Activated CD4-positive, alpha-beta T cell treated with anti-CD3 and anti-CD28 coated beads for 36 hours (primary cell): ENCODE results near the gene RAB39A. TPM values are rescaled to one million over a fixed set of nuclear protein-coding genes. Genes with fewer than 3 reads are reported as not detected.
A peak's percentile ranks its signal among the peaks of the same experiment; 100 is the strongest.

Source experiments
- ATAC-seq: fragments of 200-7000 bp; cut with Tn5 transposase; one replicate; pipeline ENCODE4 v1.10.0; 2021; ENCODE audit warnings: mild to moderate bottlenecking, moderate library complexity
- CTCF ChIA-PET: fragments of 350-600 bp; sonication (Branson Sonifier 250); formaldehyde crosslinking; loops from one replicate; lab custom pipeline; 2021; ENCODE audit warnings: antibody characterized with exemption; lab: Charles Lee
- POLR2A ChIA-PET: fragments of 350-600 bp; sonication (Branson Sonifier 250); formaldehyde crosslinking; loops from one replicate; lab custom pipeline; 2021; ENCODE audit warnings: antibody characterized with exemption, inconsistent platforms; lab: Charles Lee
- DNase-seq: peaks from one replicate; pipeline ENCODE4 v3.0.0-alpha.2; 2020
- H3K27ac Mint-ChIP-seq: one replicate; pipeline ENCODE4 v1.8.0; 2021; ENCODE audit warnings: mixed read lengths
- H3K27me3 Mint-ChIP-seq: one replicate; pipeline ENCODE4 v1.8.0; 2021; ENCODE audit warnings: mixed read lengths
- H3K36me3 Mint-ChIP-seq: one replicate; pipeline ENCODE4 v1.8.0; 2021; ENCODE audit warnings: low read depth, mixed read lengths
- H3K4me1 Mint-ChIP-seq: one replicate; pipeline ENCODE4 v1.8.0; 2021; ENCODE audit warnings: mixed read lengths
- H3K4me3 Mint-ChIP-seq: one replicate; pipeline ENCODE4 v1.8.0; 2021; ENCODE audit warnings: mild to moderate bottlenecking, moderate library complexity, mixed read lengths
- H3K9me3 Mint-ChIP-seq: one replicate; pipeline ENCODE4 v1.8.0; 2021; ENCODE audit warnings: low read depth, mixed read lengths
- intact Hi-C, 2 experiments: fragments of 100-400 bp; cut with DNase I in 1 of 2; cut with micrococcal nuclease in 1 of 2; formaldehyde crosslinking; loops; one replicate each; pipeline versions ENCODE4 v1.14.2 to v1.15.1; 2022 to 2024; cut with DNase I, micrococcal nuclease
- total RNA-seq, 2 experiments: library from RNA; stranded (reverse); gene quantifications; one replicate each; pipeline ENCODE4 v1.2.3, GENCODE V29; 2021

Gene RAB39A
- total RNA-seq, 2 experiments from 2014 or later = 0.12 to 0.16 TPM

GRCh38 chr11:107963091-107963490 is 34.8 kb downstream of the RAB39A start:
- Mint-ChIP-seq H3K36me3 (no peaks in the 10 kb centered on the region), H3K9me3 (no peaks in the 10 kb centered on the region), H3K27ac (no peak overlapping the region), H3K4me1 (no peaks in the 10 kb centered on the region), H3K4me3 (no peak overlapping the region), H3K27me3 (peaks cover 5% of the 10 kb centered on the region)
- ATAC-seq (no peak), DNase-seq (no peak)
- intact Hi-C loops = no loop called here
- ChIA-PET CTCF (no interaction called here), POLR2A (no interaction called here)

GRCh38 chr11:107969219-107969618 is 41.0 kb downstream of the RAB39A start:
- Mint-ChIP-seq H3K9me3 (no peaks in the 10 kb centered on the region), H3K36me3 (no peaks in the 10 kb centered on the region), H3K4me3 (no peak overlapping the region), H3K27ac (no peak overlapping the region), H3K4me1 (no peaks in the 10 kb centered on the region), H3K27me3 (no peaks in the 10 kb centered on the region)
- ATAC-seq = no peak
- intact Hi-C loops = no loop called here
- POLR2A ChIA-PET = no interaction called here
- DNase-seq = no peak
- CTCF ChIA-PET = no interaction called here

GRCh38 chr11:107970049-107970448 is 41.8 kb downstream of the RAB39A start:
- no peak overlapping the region for H3K27ac Mint-ChIP-seq
- no peak overlapping the region for H3K4me3 Mint-ChIP-seq
- ATAC-seq = no peak
- ChIA-PET POLR2A (no interaction called here), CTCF (no interaction called here)
- no peaks in the 10 kb centered on the region for H3K27me3 Mint-ChIP-seq
- intact Hi-C loops = no loop called here
- no peaks in the 10 kb centered on the region for H3K4me1 Mint-ChIP-seq
- no peaks in the 10 kb centered on the region for H3K9me3 Mint-ChIP-seq
- no peak for DNase-seq
- H3K36me3 Mint-ChIP-seq = no peaks in the 10 kb centered on the region

- no peaks in the 10 kb centered on the region for H3K9me3 Mint-ChIP-seq
- no peak for DNase-seq
- H3K27me3 Mint-ChIP-seq = no peaks in the 10 kb centered on the region
- no peak overlapping the region for H3K27ac Mint-ChIP-seq
- POLR2A ChIA-PET = no interaction called here
- CTCF ChIA-PET = interaction anchor here (0.8 to 1.9 kb wide), 2 partner anchors 15 to 39 kb away, joined by 3 to 4 read pairs; no protein-coding TSS in a partner anchor
- H3K4me3 Mint-ChIP-seq = no peak overlapping the region
- no peaks in the 10 kb centered on the region for H3K4me1 Mint-ChIP-seq
- H3K36me3 Mint-ChIP-seq = no peaks in the 10 kb centered on the region
- intact Hi-C loops = no loop called here
- no peak for ATAC-seq
These were observed 45.4 kb downstream of the RAB39A start for GRCh38 chr11:107973641-107974040.

GRCh38 chr11:107988397-107989158 is 60.3 kb downstream of the RAB39A start:
- H3K27me3 Mint-ChIP-seq = peaks cover 3% of the 10 kb centered on the region
- ChIA-PET CTCF (interaction anchor here (1.1 kb wide), 1 partner anchor 31 kb away, joined by 3 read pairs; no protein-coding TSS in a partner anchor), POLR2A (no interaction called here)
- no peak overlapping the region for H3K27ac Mint-ChIP-seq
- no peak for DNase-seq
- H3K36me3 Mint-ChIP-seq = no peaks in the 10 kb centered on the region
- no peak for ATAC-seq
- no peaks in the 10 kb centered on the region for H3K4me1 Mint-ChIP-seq
- H3K4me3 Mint-ChIP-seq = no peak overlapping the region
- no peaks in the 10 kb centered on the region for H3K9me3 Mint-ChIP-seq
- intact Hi-C loops = no loop called here

- Mint-ChIP-seq H3K27me3 (peaks cover 3% of the 10 kb centered on the region), H3K9me3 (no peaks in the 10 kb centered on the region), H3K36me3 (no peaks in the 10 kb centered on the region), H3K4me3 (no peak overlapping the region), H3K4me1 (no peaks in the 10 kb centered on the region), H3K27ac (no peak overlapping the region)
- POLR2A ChIA-PET = no interaction called here
- intact Hi-C loops = no loop called here
- ATAC-seq = no peak
- DNase-seq = no peak
- CTCF ChIA-PET = interaction anchor here (0.6 kb wide), 1 partner anchor 601 kb away, joined by 3 read pairs; the partner anchor contains the start of gene EXPH5
These were observed 63.7 kb downstream of the RAB39A start for GRCh38 chr11:107991868-107992414.

GRCh38 chr11:107996006-107996776 is 67.9 kb downstream of the RAB39A start:
- ATAC-seq (no peak), DNase-seq (no peak)
- Mint-ChIP-seq H3K4me1 (no peaks in the 10 kb centered on the region), H3K27ac (no peak overlapping the region), H3K36me3 (no peaks in the 10 kb centered on the region), H3K27me3 (peaks cover 3% of the 10 kb centered on the region), H3K9me3 (no peaks in the 10 kb centered on the region), H3K4me3 (no peak overlapping the region)
- POLR2A ChIA-PET = interaction anchor here (0.6 kb wide), 1 partner anchor 18 kb away, joined by 3 read pairs; no protein-coding TSS in a partner anchor
- intact Hi-C loops = no loop called here
- CTCF ChIA-PET = interaction anchor here (0.9 to 1.2 kb wide), 4 partner anchors 13 to 22 kb away, joined by 3 to 4 read pairs (median 4); partner anchors contain the start of gene CUL5

- ChIA-PET POLR2A (no interaction called here), CTCF (interaction anchor here (0.7 to 2.9 kb wide), 4 partner anchors 10 to 615 kb away, joined by 3 to 17 read pairs (median 3); partner anchors contain the start of gene CUL5)
- DNase-seq = no peak
- no peak for ATAC-seq
- H3K4me1 Mint-ChIP-seq = no peaks in the 10 kb centered on the region
- no peak overlapping the region for H3K27ac Mint-ChIP-seq
- intact Hi-C loops = no loop called here
- no peaks in the 10 kb centered on the region for H3K36me3 Mint-ChIP-seq
- no peak overlapping the region for H3K4me3 Mint-ChIP-seq
- H3K27me3 Mint-ChIP-seq = peaks cover 2% of the 10 kb centered on the region
- no peaks in the 10 kb centered on the region for H3K9me3 Mint-ChIP-seq
These were observed 70.5 kb downstream of the RAB39A start for GRCh38 chr11:107998761-107999160.

- no peaks in the 10 kb centered on the region for H3K36me3 Mint-ChIP-seq
- DNase-seq (peak; percentile 58), ATAC-seq (peak; percentile 85)
- peaks cover 2% of the 10 kb centered on the region for H3K27me3 Mint-ChIP-seq
- no peaks in the 10 kb centered on the region for H3K9me3 Mint-ChIP-seq
- ChIA-PET POLR2A (interaction anchor here (0.6 to 0.7 kb wide), 2 partner anchors 1037 to 1176 kb away, joined by 4 to 11 read pairs; no protein-coding TSS in a partner anchor), CTCF (interaction anchor here (1.0 to 2.9 kb wide), 3 partner anchors 9 to 649 kb away, joined by 3 to 17 read pairs (median 3); partner anchors contain the start of gene CUL5)
- no peak overlapping the region for H3K4me3 Mint-ChIP-seq
- no peaks in the 10 kb centered on the region for H3K4me1 Mint-ChIP-seq
- intact Hi-C loops = loop anchor here (2.0 to 10.0 kb wide), 3 partner anchors 225 to 649 kb away; partner anchors contain the start of genes ATM (in 1 of the 2), C11orf65 (in 1 of the 2) and NPAT (in 1 of the 2)
- H3K27ac Mint-ChIP-seq = no peak overlapping the region
These were observed 71.7 kb downstream of the RAB39A start for GRCh38 chr11:107999759-108000455.

- CTCF ChIA-PET = interaction anchor here (0.7 kb wide), 1 partner anchor 882 kb away, joined by 4 read pairs; no protein-coding TSS in a partner anchor
- no peaks in the 10 kb centered on the region for H3K9me3 Mint-ChIP-seq
- no peaks in the 10 kb centered on the region for H3K36me3 Mint-ChIP-seq
- no peaks in the 10 kb centered on the region for H3K4me1 Mint-ChIP-seq
- intact Hi-C loops = loop anchor here in 1 of 2 experiments (10.0 kb wide), 2 partner anchors 222 to 462 kb away; partner anchors contain the start of genes ATM, C11orf65 and NPAT
- ATAC-seq = no peak
- POLR2A ChIA-PET = no interaction called here
- no peak overlapping the region for H3K4me3 Mint-ChIP-seq
- H3K27ac Mint-ChIP-seq = no peak overlapping the region
- peaks cover 2% of the 10 kb centered on the region for H3K27me3 Mint-ChIP-seq
- DNase-seq = no peak
These were observed 74.2 kb downstream of the RAB39A start for GRCh38 chr11:108002476-108002875.
